ENCODE measurements around the gene CAPRIN1.

DNA sequence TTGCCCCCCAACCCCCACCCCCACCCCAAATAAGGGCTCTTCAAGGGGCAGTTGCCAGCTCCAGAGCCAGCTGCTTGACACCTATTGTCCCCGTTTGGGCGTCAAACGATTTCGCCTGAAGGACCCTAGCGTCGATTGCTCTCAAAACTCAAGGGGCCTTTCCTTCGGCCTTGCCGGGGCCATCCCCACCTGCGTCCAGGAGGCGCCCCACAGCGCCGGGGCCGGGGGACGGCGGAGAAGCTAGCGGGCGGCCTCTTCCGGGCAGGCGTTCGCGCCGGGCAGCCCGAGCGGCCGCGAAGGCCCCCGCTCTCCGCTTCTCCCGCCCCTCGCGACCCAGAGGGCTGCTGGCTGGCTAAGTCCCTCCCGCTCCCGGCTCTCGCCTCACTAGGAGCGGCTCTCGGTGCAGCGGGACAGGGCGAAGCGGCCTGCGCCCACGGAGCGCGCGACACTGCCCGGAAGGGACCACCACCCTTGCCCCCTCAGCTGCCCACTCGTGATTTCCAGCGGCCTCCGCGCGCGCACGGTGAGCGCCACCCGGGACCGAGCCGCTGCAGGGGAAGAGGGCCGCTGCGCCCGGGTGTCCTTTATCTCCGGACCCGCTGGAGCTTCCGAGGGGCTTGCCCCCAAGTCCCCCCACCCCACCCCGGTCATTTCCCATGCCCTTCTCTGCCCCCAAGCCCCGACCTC is at the start of gene CAPRIN1:
- no peak for TF ChIP-seq GATA3 (IDR thresholded peaks at IDR 0.05; ENCODE audit: low read depth, low read length)
- no peak; the same call in 1 of the 2 replicates for TF ChIP-seq GATA2 (IDR thresholded peaks at IDR 0.05; ENCODE audit: low read depth, low read length)
